AG09309 (cell line): ENCODE results near the gene BMP5.
A peak's percentile ranks its signal among the peaks of the same experiment; 100 is the strongest.

Source experiments
- DNase-seq: peaks from one replicate; pipeline ENCODE4 v3.0.0-alpha.2; 2010; ENCODE audit warnings: low read depth
- H3K4me3 ChIP-seq: 2 replicates; pipeline ENCODE4 v1.5.1; 2011; ENCODE audit warnings: mild to moderate bottlenecking, low read depth, low read length, moderate library complexity; ENCODE audit not compliant: control insufficient read depth
- TF ChIP-seq, protein P1 (sequence below): IDR thresholded peaks from 2 replicates; pipeline ENCODE4 v1.5.1; 2011; ENCODE audit warnings: mild to moderate bottlenecking, low read depth, low read length, inconsistent platforms; ENCODE audit not compliant: insufficient read depth, control insufficient read depth; ENCODE audit errors: missing control alignments

The BMP5 gene

DNA sequence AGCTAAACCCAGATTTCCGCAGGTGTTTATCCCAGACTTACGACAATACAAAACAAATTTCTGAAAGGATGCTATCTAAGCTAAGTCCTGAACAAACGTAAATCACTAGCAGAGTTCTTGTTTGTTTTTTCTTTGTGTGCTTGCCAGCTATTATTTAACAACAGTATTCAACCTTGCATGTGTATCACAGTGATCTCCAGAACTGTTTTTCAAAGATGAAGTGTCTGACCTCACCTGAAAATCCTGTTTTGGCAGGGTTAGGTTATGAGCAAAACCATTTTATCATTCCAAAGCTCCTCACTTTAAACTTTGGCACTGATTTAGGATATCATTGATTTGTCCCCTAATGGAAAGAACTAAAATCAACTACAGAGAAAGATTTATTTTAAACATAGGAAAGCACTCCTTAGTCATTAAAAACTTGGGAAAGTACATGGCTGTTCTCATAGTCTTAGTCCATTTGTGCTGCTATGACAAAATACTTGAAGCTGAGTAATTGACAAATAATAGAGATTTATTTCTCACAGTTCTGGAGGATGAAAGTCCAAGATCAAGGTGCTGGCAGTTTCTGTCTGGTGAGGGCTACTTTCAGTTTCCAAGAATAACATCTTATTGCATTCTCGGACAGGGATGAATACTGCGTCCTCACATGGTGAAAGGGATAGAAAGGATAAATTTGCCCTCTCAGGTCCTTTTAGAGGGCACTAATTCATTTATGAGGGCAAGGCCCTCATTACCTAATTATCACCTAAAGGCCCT is 20.8 kb upstream of the BMP5 start:
- TF ChIP-seq, protein P1, sequence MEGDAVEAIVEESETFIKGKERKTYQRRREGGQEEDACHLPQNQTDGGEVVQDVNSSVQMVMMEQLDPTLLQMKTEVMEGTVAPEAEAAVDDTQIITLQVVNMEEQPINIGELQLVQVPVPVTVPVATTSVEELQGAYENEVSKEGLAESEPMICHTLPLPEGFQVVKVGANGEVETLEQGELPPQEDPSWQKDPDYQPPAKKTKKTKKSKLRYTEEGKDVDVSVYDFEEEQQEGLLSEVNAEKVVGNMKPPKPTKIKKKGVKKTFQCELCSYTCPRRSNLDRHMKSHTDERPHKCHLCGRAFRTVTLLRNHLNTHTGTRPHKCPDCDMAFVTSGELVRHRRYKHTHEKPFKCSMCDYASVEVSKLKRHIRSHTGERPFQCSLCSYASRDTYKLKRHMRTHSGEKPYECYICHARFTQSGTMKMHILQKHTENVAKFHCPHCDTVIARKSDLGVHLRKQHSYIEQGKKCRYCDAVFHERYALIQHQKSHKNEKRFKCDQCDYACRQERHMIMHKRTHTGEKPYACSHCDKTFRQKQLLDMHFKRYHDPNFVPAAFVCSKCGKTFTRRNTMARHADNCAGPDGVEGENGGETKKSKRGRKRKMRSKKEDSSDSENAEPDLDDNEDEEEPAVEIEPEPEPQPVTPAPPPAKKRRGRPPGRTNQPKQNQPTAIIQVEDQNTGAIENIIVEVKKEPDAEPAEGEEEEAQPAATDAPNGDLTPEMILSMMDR: no peak
- DNase-seq: no peak
- H3K4me3 ChIP-seq: no peak overlapping the region

DNA sequence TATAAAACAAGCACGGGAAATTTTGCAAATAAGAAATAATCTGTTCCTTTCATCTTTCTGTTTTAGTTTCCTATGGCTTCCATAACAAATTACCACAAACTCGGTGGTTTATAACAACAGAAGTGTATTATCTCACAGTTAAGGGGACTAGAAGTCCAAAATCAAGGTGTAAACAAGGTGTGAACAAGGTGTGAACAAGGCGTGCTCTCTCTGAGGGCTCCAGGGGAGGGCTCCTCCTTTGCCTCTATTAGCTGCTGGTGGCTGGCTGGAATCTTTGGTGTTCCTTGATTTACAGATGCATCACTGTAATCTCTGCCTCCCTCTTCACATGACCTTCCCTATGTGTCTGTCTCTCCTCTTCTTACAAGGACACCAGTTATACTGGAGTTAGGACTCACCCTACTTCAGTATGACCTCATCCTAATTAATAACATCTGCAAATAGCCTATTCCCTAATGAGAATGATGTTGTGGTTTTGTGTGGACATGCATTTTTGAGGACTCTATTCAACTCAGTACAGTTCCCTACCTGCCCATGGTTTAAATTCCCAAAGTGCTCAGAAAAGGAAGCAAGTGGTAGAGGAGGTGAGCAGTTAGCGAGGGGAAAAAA is 17.5 kb upstream of the BMP5 start:
- TF ChIP-seq, protein P1: no peak
- H3K4me3 ChIP-seq: no peak overlapping the region
- no peak for DNase-seq

DNA sequence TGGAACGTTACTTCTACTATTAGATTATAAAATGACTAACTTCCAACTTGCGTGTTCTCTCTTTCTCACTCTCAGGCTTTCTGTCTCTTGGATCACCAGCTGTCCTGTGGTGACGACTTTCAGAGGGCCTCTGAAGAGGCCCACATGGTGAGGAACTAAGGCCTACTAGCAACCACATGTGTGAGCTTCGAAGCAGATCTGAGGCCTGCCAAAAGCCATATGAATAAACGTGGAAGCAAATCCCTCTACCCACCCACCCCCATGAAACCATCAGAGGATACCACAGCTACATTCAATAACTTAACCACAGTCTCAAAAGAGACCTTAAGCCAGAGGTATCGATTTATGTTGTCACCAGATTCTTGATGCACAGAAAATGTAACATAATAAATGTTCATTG is 13.5 kb upstream of the BMP5 start:
- TF ChIP-seq, protein P1: no peak
- no peak overlapping the region for H3K4me3 ChIP-seq
- DNase-seq: no peak

DNA sequence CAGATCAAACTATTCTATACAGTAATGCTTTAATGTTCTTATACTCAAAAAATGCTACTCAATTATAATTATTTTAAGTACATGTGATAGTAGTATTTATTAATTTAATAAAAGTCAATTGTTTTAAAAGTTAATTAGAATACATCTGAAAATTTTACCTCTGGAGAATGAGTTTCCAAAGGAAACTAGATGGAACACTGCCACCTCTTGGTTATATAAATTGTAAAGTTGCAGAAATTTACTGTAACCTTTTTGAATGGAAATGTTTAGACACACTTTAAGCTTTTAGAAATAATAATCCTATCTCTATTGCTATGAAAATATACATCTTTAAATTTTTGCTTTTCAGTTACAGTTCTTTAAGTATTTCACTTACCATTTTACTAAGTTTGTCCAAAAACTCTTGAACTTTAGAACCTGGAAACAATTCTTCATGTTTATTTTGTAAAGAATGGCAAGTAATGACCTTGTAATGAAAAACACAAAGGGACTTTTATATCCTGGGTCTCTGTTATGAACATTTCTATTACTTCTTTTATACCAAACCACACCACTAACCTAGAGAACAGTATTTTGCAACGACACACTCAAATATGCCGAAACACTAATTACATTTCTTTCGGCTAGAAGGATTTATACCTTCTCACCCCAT is 10.9 kb upstream of the BMP5 start:
- no peak for DNase-seq
- TF ChIP-seq, protein P1: peak; percentile 29
- H3K4me3 ChIP-seq: no peak overlapping the region

DNA sequence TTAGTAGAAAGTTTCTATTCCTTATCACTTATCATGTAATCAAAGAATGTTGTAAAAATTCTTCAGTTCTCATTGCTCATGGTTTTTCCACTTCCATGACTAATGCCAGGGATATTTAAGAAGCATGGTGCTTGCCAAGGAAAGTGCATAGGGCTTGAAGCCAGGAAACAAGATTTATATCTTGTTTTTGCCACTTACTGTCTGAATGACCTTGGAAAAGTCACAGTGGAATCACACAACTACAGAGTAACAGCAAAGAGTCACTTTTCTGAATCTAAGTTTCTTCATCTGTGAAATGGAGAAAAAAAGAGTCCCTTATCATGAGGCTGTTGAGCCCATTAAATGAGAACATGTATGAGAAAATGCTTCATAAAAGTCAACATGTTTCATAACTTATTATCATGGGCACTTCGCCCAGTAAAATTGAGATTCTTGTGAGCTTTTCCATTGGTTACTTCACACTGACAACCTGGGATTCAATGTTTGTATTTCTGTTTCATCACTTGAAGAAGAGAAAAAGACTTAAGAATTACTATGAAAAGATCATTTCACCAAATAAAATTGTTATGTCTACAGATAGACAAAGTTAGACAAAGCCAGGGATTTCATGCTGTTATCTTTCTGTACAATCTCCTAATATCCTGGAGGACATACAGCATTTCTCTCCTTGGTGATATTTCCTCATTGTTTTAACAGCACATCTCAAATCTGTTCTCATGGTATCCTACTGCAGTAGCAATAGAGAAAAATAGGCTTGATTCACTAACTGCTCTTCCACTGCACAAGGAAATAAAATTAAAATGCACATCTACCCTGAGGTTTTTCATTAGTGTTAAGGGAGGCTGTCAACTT is 7.6 kb upstream of the BMP5 start:
- peak; percentile 77 for DNase-seq
- TF ChIP-seq, protein P1: no peak
- H3K4me3 ChIP-seq: no peak overlapping the region

DNA sequence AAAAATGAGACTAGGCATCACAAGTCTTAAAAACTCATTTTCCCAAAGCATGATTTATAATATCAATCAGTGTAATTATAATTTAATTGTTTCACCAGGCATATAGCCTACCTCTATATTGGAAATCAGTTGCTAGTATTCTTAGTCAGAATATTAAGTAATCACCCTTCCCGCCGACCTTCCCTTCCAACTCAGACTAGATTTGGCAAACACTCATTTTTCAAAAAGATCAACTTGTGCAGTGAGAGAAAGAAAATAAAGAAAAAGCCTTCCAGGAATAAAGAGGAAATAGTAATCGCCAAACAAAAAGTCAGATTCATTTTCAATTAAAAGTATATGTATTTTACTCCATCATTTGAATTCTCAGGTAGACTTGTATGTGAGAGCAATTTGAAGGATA is 1.9 kb upstream of the BMP5 start:
- H3K4me3 ChIP-seq: no peak overlapping the region
- TF ChIP-seq, protein P1: no peak

More for the DNA sequence above, 1.9 kb upstream of the BMP5 start:
- no peak for DNase-seq
